ENCODE measurements around the gene BICRAL. TPM values are rescaled to one million over a fixed set of nuclear protein-coding genes. Genes with fewer than 3 reads are reported as not detected.

The BICRAL gene
- total RNA-seq, 2 donors from 2014 or later = 9.6 to 14.1 TPM

DNA sequence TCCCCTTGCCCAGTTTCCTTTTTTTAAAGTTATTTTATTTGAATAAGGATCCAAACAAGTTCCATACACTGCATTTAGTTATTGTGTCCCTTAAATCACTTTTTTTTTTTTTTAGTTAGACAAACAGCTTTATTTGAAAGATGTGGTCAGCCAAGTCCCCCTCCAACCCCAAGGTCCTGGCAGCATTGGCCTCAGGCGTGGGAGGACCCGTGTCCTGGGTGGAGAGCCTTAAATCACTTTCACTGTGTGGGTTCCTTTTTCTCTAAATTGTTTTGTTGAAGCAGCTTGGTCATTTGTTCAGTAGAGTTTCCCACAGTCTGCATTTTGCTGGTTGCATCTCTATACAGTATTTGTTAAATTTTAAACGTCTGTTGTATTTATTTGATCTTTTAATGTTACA lies 30.8 kb upstream of the BICRAL start:
- DNase-seq (ENCODE audit: low spot score) = no peak
- Histone ChIP-seq H3K27ac (no peak overlapping the region), H3K9me3 (no peaks in the 10 kb centered on the region), H3K27me3 (no peaks in the 10 kb centered on the region), H3K4me1 (peaks cover 0 to 7% of the 10 kb centered on the region in 2 donors), H3K4me3 (no peak overlapping the region), H3K36me3 (no peaks in the 10 kb centered on the region)
- TF ChIP-seq, protein P1, sequence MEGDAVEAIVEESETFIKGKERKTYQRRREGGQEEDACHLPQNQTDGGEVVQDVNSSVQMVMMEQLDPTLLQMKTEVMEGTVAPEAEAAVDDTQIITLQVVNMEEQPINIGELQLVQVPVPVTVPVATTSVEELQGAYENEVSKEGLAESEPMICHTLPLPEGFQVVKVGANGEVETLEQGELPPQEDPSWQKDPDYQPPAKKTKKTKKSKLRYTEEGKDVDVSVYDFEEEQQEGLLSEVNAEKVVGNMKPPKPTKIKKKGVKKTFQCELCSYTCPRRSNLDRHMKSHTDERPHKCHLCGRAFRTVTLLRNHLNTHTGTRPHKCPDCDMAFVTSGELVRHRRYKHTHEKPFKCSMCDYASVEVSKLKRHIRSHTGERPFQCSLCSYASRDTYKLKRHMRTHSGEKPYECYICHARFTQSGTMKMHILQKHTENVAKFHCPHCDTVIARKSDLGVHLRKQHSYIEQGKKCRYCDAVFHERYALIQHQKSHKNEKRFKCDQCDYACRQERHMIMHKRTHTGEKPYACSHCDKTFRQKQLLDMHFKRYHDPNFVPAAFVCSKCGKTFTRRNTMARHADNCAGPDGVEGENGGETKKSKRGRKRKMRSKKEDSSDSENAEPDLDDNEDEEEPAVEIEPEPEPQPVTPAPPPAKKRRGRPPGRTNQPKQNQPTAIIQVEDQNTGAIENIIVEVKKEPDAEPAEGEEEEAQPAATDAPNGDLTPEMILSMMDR (IDR thresholded peaks at IDR 0.05) = no peak

DNA sequence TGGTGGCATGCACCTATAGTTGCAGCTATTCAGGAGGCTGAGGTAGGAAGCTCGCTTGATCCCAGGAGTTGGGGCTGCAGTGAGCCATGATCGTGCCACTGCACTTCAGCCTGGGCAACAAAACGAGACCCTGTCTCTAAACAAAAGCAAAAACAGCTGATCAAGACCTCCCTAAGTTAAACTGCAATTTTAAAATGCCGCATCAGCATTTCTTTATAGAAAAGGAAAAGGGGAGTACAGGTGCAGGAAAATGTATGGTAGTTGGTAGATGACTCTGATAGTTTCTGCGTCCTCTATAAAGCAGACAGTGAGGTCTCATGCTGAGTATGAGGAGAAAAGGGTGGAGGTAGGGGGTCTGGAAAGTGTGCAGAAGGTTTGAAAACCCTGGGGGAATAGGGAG lies 27.1 kb upstream of the BICRAL start:
- H3K4me1 ChIP-seq = no peaks in the 10 kb centered on the region

DNA sequence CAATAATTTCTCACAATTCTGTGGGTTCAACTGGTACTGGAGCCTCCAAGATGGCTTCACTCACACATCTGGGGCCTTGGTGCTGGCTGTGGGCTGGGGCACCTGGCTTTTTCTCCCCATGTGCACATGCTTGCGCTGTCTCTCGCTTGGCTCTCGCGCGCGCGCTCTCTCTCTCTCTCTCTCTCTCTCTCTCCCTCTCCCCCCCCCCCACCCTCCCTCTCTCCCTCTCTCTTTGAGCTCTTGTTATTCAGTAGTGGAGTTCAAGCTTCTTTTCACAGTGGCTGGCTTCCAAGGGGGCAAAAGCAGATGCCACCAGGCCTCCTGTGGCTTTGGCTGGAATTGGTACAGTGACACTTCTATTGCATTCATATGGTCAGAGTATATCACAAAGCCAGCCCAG lies 25.1 kb upstream of the BICRAL start:
- Histone ChIP-seq H3K27me3 (no peaks in the 10 kb centered on the region), H3K4me1 (no peaks in the 10 kb centered on the region), H3K27ac (no peak overlapping the region), H3K36me3 (no peaks in the 10 kb centered on the region), H3K4me3 (no peak overlapping the region), H3K9me3 (no peaks in the 10 kb centered on the region)
- DNase-seq (ENCODE audit: low spot score) = no peak
- TF ChIP-seq, protein P1 (IDR thresholded peaks at IDR 0.05) = no peak

More for the DNA sequence above, 27.1 kb upstream of the BICRAL start:
- DNase-seq (ENCODE audit: low spot score) = no peak
- Histone ChIP-seq H3K27me3 (no peaks in the 10 kb centered on the region), H3K4me3 (no peak overlapping the region), H3K27ac (no peak overlapping the region), H3K36me3 (no peaks in the 10 kb centered on the region), H3K9me3 (no peaks in the 10 kb centered on the region)
- TF ChIP-seq, protein P1 (IDR thresholded peaks at IDR 0.05) = no peak

DNA sequence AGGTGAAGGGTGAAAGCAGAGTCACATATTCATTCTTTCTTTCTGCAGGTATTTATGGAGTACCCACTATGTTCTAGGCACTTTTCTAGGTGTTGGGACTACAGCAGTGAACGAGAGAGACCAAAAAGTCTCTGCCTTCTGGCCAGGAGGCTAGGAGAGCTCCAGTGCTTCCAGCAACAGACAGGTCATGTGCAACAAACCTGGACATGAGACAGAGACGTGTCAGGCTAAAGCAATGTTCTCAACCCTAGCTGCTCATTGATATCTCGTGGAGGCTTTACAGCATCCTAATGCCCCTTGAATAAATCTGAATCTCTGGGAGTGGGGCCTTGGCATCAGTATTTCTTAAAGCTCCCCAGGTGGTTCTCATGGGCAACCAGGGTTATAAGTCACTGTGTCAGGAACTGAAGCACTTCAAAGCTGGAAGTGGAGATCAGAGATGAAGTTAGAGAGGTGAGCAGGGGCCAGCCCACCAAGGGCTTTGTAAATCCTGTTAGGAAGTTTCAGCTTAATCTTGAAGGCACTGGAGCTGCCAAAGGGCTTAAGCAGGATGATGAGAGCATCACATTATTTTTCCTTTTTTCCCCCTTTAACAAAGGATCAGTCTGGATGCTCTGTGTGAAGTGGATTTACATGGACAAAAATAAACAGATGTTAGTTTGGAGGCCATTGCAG lies 23.0 kb upstream of the BICRAL start:
- TF ChIP-seq, protein P1 (IDR thresholded peaks at IDR 0.05) = no peak
- no peaks in the 10 kb centered on the region for H3K36me3 ChIP-seq
- H3K27me3 ChIP-seq = no peaks in the 10 kb centered on the region
- H3K4me1 ChIP-seq = no peaks in the 10 kb centered on the region
- no peak overlapping the region for H3K4me3 ChIP-seq
- no peaks in the 10 kb centered on the region for H3K9me3 ChIP-seq
- no peak overlapping the region for H3K27ac ChIP-seq
- no peak for DNase-seq (ENCODE audit: low spot score)

DNA sequence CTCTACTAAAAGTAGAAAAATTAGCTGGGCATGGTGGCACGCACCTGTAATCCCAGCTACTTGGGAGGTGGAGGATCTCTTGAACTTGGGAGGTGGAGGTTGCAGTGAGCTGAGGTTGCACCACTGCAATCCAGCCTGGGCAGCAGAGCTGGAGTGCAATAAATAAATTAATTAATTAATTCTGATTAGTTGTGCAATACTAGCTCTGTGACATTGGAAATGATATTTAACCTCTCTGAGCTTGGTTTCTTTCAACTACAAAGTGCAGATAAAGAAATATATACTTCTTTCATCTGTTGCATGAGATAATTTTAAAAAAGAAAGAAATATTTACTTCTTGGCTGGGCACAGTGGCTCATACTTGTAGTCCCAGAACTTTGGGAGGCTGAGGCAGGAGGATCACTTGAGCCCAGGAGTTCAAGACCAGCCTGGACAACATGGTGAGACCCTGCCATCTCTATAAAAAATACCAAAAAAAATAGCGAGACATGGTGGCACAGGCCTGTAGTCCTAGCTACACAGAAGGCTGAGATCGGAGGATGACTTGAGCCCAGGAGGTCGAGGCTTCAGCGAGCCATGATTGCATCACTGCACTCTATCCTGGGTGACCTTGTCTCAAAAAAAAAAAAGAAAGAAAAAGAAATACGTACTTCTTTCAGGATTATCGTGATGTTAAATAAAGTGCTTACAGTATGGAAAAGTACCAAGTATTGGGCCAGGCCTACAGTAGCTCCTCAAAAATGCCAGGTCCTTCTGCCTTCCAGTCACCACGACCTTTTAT lies 20.4 kb upstream of the BICRAL start:
- no peak overlapping the region for H3K4me3 ChIP-seq
- no peaks in the 10 kb centered on the region for H3K27me3 ChIP-seq
- no peak for DNase-seq (ENCODE audit: low spot score)
- TF ChIP-seq, protein P1 (IDR thresholded peaks at IDR 0.05) = no peak
- no peaks in the 10 kb centered on the region for H3K9me3 ChIP-seq
- H3K27ac ChIP-seq = no peak overlapping the region
- no peaks in the 10 kb centered on the region for H3K36me3 ChIP-seq
- no peaks in the 10 kb centered on the region for H3K4me1 ChIP-seq

Measured in right atrium auricular region (tissue), 2 donors.